22Rv1 (cell line): ENCODE results near the gene ANHX.

Experiments used
- ZFX ChIP-seq: fragments of 450-650 bp; IDR thresholded peaks from 2 replicates; pipeline ENCODE4 v1.6.1; 2017; ENCODE audit warnings: antibody characterized with exemption, borderline replicate concordance
- TF ChIP-seq, protein P1 (sequence below): fragments of 450-650 bp; IDR thresholded peaks from 2 replicates; pipeline ENCODE4 v1.5.1; 2017; ENCODE audit warnings: mild to moderate bottlenecking

DNA sequence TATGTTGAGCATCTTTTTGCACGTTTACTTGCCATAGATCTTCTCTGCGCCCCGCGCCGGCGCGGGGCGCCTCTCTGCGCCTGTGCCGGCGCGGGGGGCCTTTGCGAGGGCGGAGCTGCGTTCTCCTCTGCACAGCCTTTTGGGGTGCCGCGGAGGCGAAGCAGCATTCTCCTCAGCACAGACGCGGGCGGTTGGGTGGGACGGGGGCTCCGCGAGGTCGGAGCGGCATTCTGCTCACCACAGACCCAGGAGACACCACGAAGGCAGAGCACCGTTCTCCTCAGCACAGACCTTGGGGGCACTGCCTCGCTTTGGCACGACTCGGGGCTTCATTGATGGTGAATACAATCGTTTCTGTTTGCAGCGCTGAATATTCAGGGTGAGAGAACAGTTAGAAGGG lies 28.5 kb upstream of the ANHX start:
- TF ChIP-seq, protein P1, sequence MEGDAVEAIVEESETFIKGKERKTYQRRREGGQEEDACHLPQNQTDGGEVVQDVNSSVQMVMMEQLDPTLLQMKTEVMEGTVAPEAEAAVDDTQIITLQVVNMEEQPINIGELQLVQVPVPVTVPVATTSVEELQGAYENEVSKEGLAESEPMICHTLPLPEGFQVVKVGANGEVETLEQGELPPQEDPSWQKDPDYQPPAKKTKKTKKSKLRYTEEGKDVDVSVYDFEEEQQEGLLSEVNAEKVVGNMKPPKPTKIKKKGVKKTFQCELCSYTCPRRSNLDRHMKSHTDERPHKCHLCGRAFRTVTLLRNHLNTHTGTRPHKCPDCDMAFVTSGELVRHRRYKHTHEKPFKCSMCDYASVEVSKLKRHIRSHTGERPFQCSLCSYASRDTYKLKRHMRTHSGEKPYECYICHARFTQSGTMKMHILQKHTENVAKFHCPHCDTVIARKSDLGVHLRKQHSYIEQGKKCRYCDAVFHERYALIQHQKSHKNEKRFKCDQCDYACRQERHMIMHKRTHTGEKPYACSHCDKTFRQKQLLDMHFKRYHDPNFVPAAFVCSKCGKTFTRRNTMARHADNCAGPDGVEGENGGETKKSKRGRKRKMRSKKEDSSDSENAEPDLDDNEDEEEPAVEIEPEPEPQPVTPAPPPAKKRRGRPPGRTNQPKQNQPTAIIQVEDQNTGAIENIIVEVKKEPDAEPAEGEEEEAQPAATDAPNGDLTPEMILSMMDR, result no peak
- no peak for TF ChIP-seq ZFX
